ENCODE results near the gene IFITM10. TPM values are rescaled to one million over a fixed set of nuclear protein-coding genes. Genes with fewer than 3 reads are reported as not detected.

Gene IFITM10
- total and polyA plus RNA-seq, 7 experiments from 2014 or later: 1.4 to 16.0 (median 2.1) TPM; not detected in 2

GRCh38 chr11:1782031-1782590 is 31.7 kb upstream of the IFITM10 start:
- H3K4me3 ChIP-seq (ENCODE audit: low read length): no peak overlapping the region
- no peaks in the 10 kb centered on the region for H3K36me3 Mint-ChIP-seq
- H3K9me3 ChIP-seq (ENCODE audit: control insufficient read depth in 2 of 3, low read length in 3 of 3): no peaks in the 10 kb centered on the region
- peaks cover 0 to 7% (median 0%) of the 10 kb centered on the region in 5 donors for H3K27me3 Mint-ChIP-seq
- H3K27me3 ChIP-seq (ENCODE audit: control insufficient read depth in 2 of 2, insufficient read depth in 2 of 2, low read length in 2 of 2): no peaks in the 10 kb centered on the region
- no peaks in the 10 kb centered on the region for H3K36me3 ChIP-seq (ENCODE audit: control insufficient read depth in 2 of 3, insufficient read depth in 3 of 3, low read length in 3 of 3)
- H3K27ac Mint-ChIP-seq: no peak overlapping the region
- CTCF ChIA-PET: no interaction called here
- no peaks in the 10 kb centered on the region for H3K9me3 Mint-ChIP-seq
- H3K4me1 Mint-ChIP-seq: peaks cover 0 to 26% (median 0%) of the 10 kb centered on the region in 7 donors
- peak; percentile 28 for ATAC-seq
- POLR2A ChIA-PET: interaction anchor here (0.9 kb wide), 1 partner anchor 11 kb away, joined by 3 read pairs; no protein-coding TSS in a partner anchor
- no peak overlapping the region for H3K4me3 Mint-ChIP-seq
- H3K27ac ChIP-seq (ENCODE audit: low read depth, low read length): no peak overlapping the region
- peak in 1 of 9 donors; percentile 13 for DNase-seq
- H3K4me1 ChIP-seq (ENCODE audit: control insufficient read depth in 2 of 2, insufficient read depth in 2 of 2, low read length in 2 of 2): no peaks in the 10 kb centered on the region
- intact Hi-C loops (cut with micrococcal nuclease): no loop called here

- H3K36me3 Mint-ChIP-seq: no peaks in the 10 kb centered on the region
- Histone ChIP-seq H3K9me3 (ENCODE audit: control insufficient read depth in 2 of 3, low read length in 3 of 3) (no peaks in the 10 kb centered on the region), H3K27ac (ENCODE audit: low read depth, low read length) (no peak overlapping the region), H3K27me3 (ENCODE audit: control insufficient read depth in 2 of 2, insufficient read depth in 2 of 2, low read length in 2 of 2) (no peaks in the 10 kb centered on the region), H3K36me3 (ENCODE audit: control insufficient read depth in 2 of 3, insufficient read depth in 3 of 3, low read length in 3 of 3) (no peaks in the 10 kb centered on the region), H3K4me3 (ENCODE audit: low read length) (no peak overlapping the region), H3K4me1 (ENCODE audit: control insufficient read depth in 2 of 2, insufficient read depth in 2 of 2, low read length in 2 of 2) (no peaks in the 10 kb centered on the region)
- peaks cover 0 to 26% (median 0%) of the 10 kb centered on the region in 7 donors for H3K4me1 Mint-ChIP-seq
- intact Hi-C loops (cut with micrococcal nuclease): no loop called here
- ATAC-seq: no peak
- peaks cover 0 to 10% (median 0%) of the 10 kb centered on the region in 5 donors for H3K27me3 Mint-ChIP-seq
- no peak overlapping the region for H3K4me3 Mint-ChIP-seq
- ChIA-PET CTCF (no interaction called here), POLR2A (interaction anchor here (0.9 kb wide), 1 partner anchor 11 kb away, joined by 3 read pairs; no protein-coding TSS in a partner anchor)
- H3K9me3 Mint-ChIP-seq: peaks cover 0 to 1% (median 0%) of the 10 kb centered on the region in 11 donors
- DNase-seq: peak in 1 of 9 donors; percentile 14
- no peak overlapping the region for H3K27ac Mint-ChIP-seq
Observed at GRCh38 chr11:1781593-1781975, 31.2 kb upstream of the IFITM10 start.

DNA sequence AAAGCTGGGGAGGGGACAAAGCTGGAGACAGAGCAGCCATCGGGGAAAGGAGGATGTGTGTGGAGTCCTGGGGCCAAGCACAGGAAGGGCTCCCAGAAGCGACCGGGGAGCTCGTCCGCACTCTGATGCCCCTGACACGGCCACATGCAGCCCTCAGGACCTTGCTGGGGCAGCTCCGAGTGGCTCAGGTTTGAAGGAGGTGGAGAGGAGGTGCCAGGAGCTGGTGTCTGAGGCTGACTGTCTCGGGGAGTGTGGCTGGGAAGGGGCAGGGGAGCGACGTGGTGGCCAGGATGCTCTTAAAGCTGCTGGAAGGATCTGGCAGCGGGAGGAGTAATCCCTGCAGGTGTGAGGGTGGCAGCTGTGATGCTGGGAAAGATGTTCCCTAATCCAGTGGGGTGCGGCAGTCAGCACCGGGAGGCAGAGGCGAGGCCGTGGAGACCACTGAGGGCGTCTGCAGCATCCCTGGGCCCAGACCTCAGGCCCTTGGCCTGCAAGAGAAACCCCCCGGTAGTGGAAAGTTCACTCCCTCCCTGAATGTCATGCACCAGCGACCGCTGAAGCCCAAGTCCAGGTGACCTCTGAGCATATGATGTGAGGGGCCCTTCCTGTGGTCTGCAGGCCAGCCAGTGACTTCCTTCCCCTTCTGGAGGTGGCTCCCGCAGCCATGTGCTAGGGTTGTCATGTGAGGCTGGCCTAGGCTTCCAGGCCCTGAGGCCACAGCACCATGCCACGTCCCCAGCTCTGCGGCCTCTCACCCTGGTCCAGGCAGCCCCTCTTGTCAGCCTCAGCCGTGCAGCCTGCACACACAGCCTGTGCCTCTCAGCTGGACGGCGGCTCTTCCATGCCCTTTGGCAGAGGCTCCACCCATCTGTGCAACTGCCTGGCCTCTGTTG is 30.6 kb upstream of the IFITM10 start:
- Mint-ChIP-seq H3K36me3 (no peaks in the 10 kb centered on the region), H3K4me3 (no peak overlapping the region), H3K27me3 (peaks cover 0 to 11% (median 0%) of the 10 kb centered on the region in 5 donors), H3K9me3 (peaks cover 0 to 2% (median 0%) of the 10 kb centered on the region in 11 donors), H3K4me1 (peaks cover 0 to 26% (median 0%) of the 10 kb centered on the region in 7 donors), H3K27ac (no peak overlapping the region)
- ChIA-PET POLR2A (interaction anchor here (0.9 kb wide), 1 partner anchor 10 kb away, joined by 3 read pairs; no protein-coding TSS in a partner anchor), CTCF (interaction anchor here (0.5 kb wide), 1 partner anchor 17 kb away, joined by 4 read pairs; no protein-coding TSS in a partner anchor)
- H3K27me3 ChIP-seq (ENCODE audit: control insufficient read depth in 2 of 2, insufficient read depth in 2 of 2, low read length in 2 of 2): no peaks in the 10 kb centered on the region
- H3K27ac ChIP-seq (ENCODE audit: low read depth, low read length): no peak overlapping the region
- H3K4me1 ChIP-seq (ENCODE audit: control insufficient read depth in 2 of 2, insufficient read depth in 2 of 2, low read length in 2 of 2): no peaks in the 10 kb centered on the region
- no peaks in the 10 kb centered on the region for H3K9me3 ChIP-seq (ENCODE audit: control insufficient read depth in 2 of 3, low read length in 3 of 3)
- H3K4me3 ChIP-seq (ENCODE audit: low read length): no peak overlapping the region
- ATAC-seq (peak; percentile 64), DNase-seq (peak in 1 of 9 donors; percentile 16)
- intact Hi-C loops (cut with micrococcal nuclease): no loop called here
- no peaks in the 10 kb centered on the region for H3K36me3 ChIP-seq (ENCODE audit: control insufficient read depth in 2 of 3, insufficient read depth in 3 of 3, low read length in 3 of 3)

GRCh38 chr11:1779806-1780699 is 29.7 kb upstream of the IFITM10 start:
- Histone ChIP-seq H3K27ac (ENCODE audit: low read depth, low read length) (no peak overlapping the region), H3K36me3 (ENCODE audit: control insufficient read depth in 2 of 3, insufficient read depth in 3 of 3, low read length in 3 of 3) (no peaks in the 10 kb centered on the region), H3K4me3 (ENCODE audit: low read length) (no peak overlapping the region), H3K4me1 (ENCODE audit: control insufficient read depth in 2 of 2, insufficient read depth in 2 of 2, low read length in 2 of 2) (no peaks in the 10 kb centered on the region), H3K9me3 (ENCODE audit: control insufficient read depth in 2 of 3, low read length in 3 of 3) (no peaks in the 10 kb centered on the region), H3K27me3 (ENCODE audit: control insufficient read depth in 2 of 2, insufficient read depth in 2 of 2, low read length in 2 of 2) (no peaks in the 10 kb centered on the region)
- H3K4me3 Mint-ChIP-seq: peak overlapping the region in 1 of 10 donors; percentile 20
- H3K4me1 Mint-ChIP-seq: peaks cover 0 to 26% (median 0%) of the 10 kb centered on the region in 7 donors
- peak overlapping the region in 1 of 9 donors; percentile 50 for H3K27ac Mint-ChIP-seq
- intact Hi-C loops (cut with micrococcal nuclease): no loop called here
- ATAC-seq (no peak), DNase-seq (peak in 1 of 9 donors; percentile 17)
- POLR2A ChIA-PET: no interaction called here
- H3K27me3 Mint-ChIP-seq: peaks cover 0 to 11% (median 0%) of the 10 kb centered on the region in 5 donors
- H3K36me3 Mint-ChIP-seq: no peaks in the 10 kb centered on the region
- CTCF ChIA-PET: no interaction called here
- H3K9me3 Mint-ChIP-seq: peaks cover 0 to 2% (median 0%) of the 10 kb centered on the region in 11 donors

- CTCF ChIA-PET: no interaction called here
Observed at GRCh38 chr11:1779034-1779805, 28.8 kb upstream of the IFITM10 start.

More at GRCh38 chr11:1779034-1779805, 28.8 kb upstream of the IFITM10 start:
- intact Hi-C loops (cut with micrococcal nuclease): no loop called here
- POLR2A ChIA-PET: no interaction called here
- no peaks in the 10 kb centered on the region for H3K9me3 ChIP-seq (ENCODE audit: control insufficient read depth in 2 of 3, low read length in 3 of 3)
- no peak overlapping the region for H3K4me3 ChIP-seq (ENCODE audit: low read length)
- Mint-ChIP-seq H3K9me3 (peaks cover 0 to 2% (median 0%) of the 10 kb centered on the region in 11 donors), H3K27ac (no peak overlapping the region), H3K27me3 (peaks cover 0 to 16% (median under 1%) of the 10 kb centered on the region in 5 donors), H3K4me1 (peaks cover 0 to 24% (median 0%) of the 10 kb centered on the region in 7 donors), H3K36me3 (no peaks in the 10 kb centered on the region), H3K4me3 (peak overlapping the region in 1 of 10 donors; percentile 23)
- H3K4me1 ChIP-seq (ENCODE audit: control insufficient read depth in 2 of 2, insufficient read depth in 2 of 2, low read length in 2 of 2): no peaks in the 10 kb centered on the region
- no peaks in the 10 kb centered on the region for H3K36me3 ChIP-seq (ENCODE audit: control insufficient read depth in 2 of 3, insufficient read depth in 3 of 3, low read length in 3 of 3)
- H3K27ac ChIP-seq (ENCODE audit: low read depth, low read length): no peak overlapping the region
- DNase-seq (no peak), ATAC-seq (no peak)
- H3K27me3 ChIP-seq (ENCODE audit: control insufficient read depth in 2 of 2, insufficient read depth in 2 of 2, low read length in 2 of 2): no peaks in the 10 kb centered on the region

Measured in naive thymus-derived CD4-positive, alpha-beta T cell (primary cell).